Endothelial cell of umbilical vein (primary cell): ENCODE results near the gene CMBL. TPM values are rescaled to one million over a fixed set of nuclear protein-coding genes. Genes with fewer than 3 reads are reported as not detected.

Source experiments
- BruUV-seq: library from RNA; stranded (reverse); fragments of 400-500 nt; replicated peaks from 2 replicates; lab custom pipeline; 2021; lab: Mats Ljungman, UMichigan
- CTCF ChIA-PET: fragments of 300-600, 350-600 bp; sonication (Branson Sonifier 250); formaldehyde crosslinking; loops from one replicate; lab custom pipeline; 2021; ENCODE audit warnings: antibody characterized with exemption, inconsistent platforms; lab: Charles Lee
- POLR2A ChIA-PET: fragments of 300-600, 350-600 bp; sonication (Branson Sonifier 250); formaldehyde crosslinking; loops from one replicate; lab custom pipeline; 2021; ENCODE audit warnings: antibody characterized with exemption, inconsistent platforms; lab: Charles Lee
- DNase-seq: peaks from one replicate; pipeline ENCODE4 v3.0.0-alpha.2; 2011; ENCODE audit warnings: low read depth, low spot score
- FAIRE-seq: peaks from 2 replicates; lab custom pipeline; 2011; peaks lifted over from hg19 to GRCh38; lab: Jason Lieb, UNC
- H2AFZ ChIP-seq: 2 replicates; pipeline ENCODE4 v1.6.0; 2012; ENCODE audit warnings: low read depth, low read length, control low read depth, inconsistent platforms
- H3K27ac ChIP-seq: 2 replicates; pipeline ENCODE4 v1.5.1; 2011; ENCODE audit warnings: low read depth, mild to moderate bottlenecking, control low read depth, low read length, moderate library complexity; ENCODE audit not compliant: insufficient read depth
- H3K27me3 ChIP-seq, 2 experiments: 2 replicates each; pipeline versions ENCODE4 v1.6.0 to v1.6.1; 2011; ENCODE audit warnings: low read length in 2 of 2, mixed read lengths in 1 of 2; ENCODE audit not compliant: control insufficient read depth in 2 of 2, insufficient read depth in 2 of 2
- H3K36me3 ChIP-seq, 2 experiments: 2 replicates in 1 of 2; 3 replicates in 1 of 2; pipeline ENCODE4 v1.5.1; 2011; ENCODE audit warnings: low read length in 2 of 2, mild to moderate bottlenecking in 1 of 2, moderate library complexity in 1 of 2; ENCODE audit not compliant: control insufficient read depth in 2 of 2, insufficient read depth in 2 of 2; ENCODE audit errors: extremely low read depth in 1 of 2
- H3K4me1 ChIP-seq: 3 replicates; pipeline ENCODE4 v1.5.1; 2011; ENCODE audit warnings: mild to moderate bottlenecking, low read length; ENCODE audit not compliant: control insufficient read depth, insufficient read depth; ENCODE audit errors: extremely low read depth
- H3K4me2 ChIP-seq: 2 replicates; pipeline ENCODE4 v1.6.1; 2011; ENCODE audit warnings: low read length, control low read depth, mixed read lengths; ENCODE audit not compliant: insufficient read depth
- H3K4me3 ChIP-seq, 3 experiments: fragments of 200-600 bp in 1 of 3; sonication (generic), shearing (Covaris generic) in 1 of 3; replicated peaks in 1 of 3; 2 replicates each; pipeline ENCODE4 v1.5.1; 2011 to 2016; ENCODE audit warnings: control low read depth in 3 of 3, low read length in 3 of 3, mild to moderate bottlenecking in 2 of 3, inconsistent platforms in 1 of 3, low read depth in 1 of 3, moderate library complexity in 1 of 3; ENCODE audit not compliant: insufficient read depth in 1 of 3
- H3K79me2 ChIP-seq: 2 replicates; pipeline ENCODE4 v1.6.0; 2012; ENCODE audit warnings: low read length, inconsistent platforms; ENCODE audit not compliant: control insufficient read depth, insufficient read depth
- H3K9ac ChIP-seq: replicated peaks from 2 replicates; pipeline ENCODE3; 2011; ENCODE audit warnings: low read length, control low read depth; ENCODE audit not compliant: insufficient read depth; ENCODE audit errors: extremely low read depth
- H3K9me1 ChIP-seq: replicated peaks from 3 replicates; pipeline ENCODE4 v1.6.0; 2011; ENCODE audit warnings: mild to moderate bottlenecking, low read length; ENCODE audit not compliant: control insufficient read depth, insufficient read depth; ENCODE audit errors: extremely low read depth
- H3K9me3 ChIP-seq: replicated peaks from 2 replicates; pipeline ENCODE4 v1.5.1; 2012; ENCODE audit warnings: low read length, inconsistent platforms; ENCODE audit not compliant: control insufficient read depth, insufficient read depth
- H4K20me1 ChIP-seq: replicated peaks from 2 replicates; pipeline ENCODE3; 2011; ENCODE audit warnings: mild to moderate bottlenecking, low read length; ENCODE audit not compliant: control insufficient read depth, insufficient read depth; ENCODE audit errors: extremely low read depth
- CTCF ChIP-seq, 2 donors: IDR thresholded peaks; 1 replicate in 1 of 2; 2 replicates in 1 of 2; pipeline ENCODE4 v1.5.1; 2011; ENCODE audit warnings: low read length in 2 of 2, mild to moderate bottlenecking in 2 of 2, moderate library complexity in 2 of 2, control low read depth in 1 of 2, inconsistent platforms in 1 of 2, low read depth in 1 of 2; ENCODE audit not compliant: insufficient read depth in 1 of 2; ENCODE audit errors: extremely low read depth in 1 of 2
- EZH2 ChIP-seq: IDR thresholded peaks from 2 replicates; pipeline ENCODE4 v1.6.1; 2012; ENCODE audit warnings: borderline replicate concordance, low read depth, mild to moderate bottlenecking, moderate library complexity, low read length, inconsistent platforms; ENCODE audit not compliant: severe bottlenecking
- FOS ChIP-seq: IDR thresholded peaks from 2 replicates; pipeline ENCODE4 v1.6.1; 2011; ENCODE audit warnings: mild to moderate bottlenecking, low read length, moderate library complexity, borderline replicate concordance; ENCODE audit not compliant: insufficient read depth
- GATA2 ChIP-seq: IDR thresholded peaks from 2 replicates; pipeline ENCODE4 v1.7.0; 2011; ENCODE audit warnings: low read depth, mild to moderate bottlenecking, moderate library complexity, mixed read lengths, low read length; ENCODE audit not compliant: insufficient read length, insufficient read depth
- JUN ChIP-seq: IDR thresholded peaks from 2 replicates; pipeline ENCODE4 v1.6.1; 2011; ENCODE audit warnings: borderline replicate concordance, low read depth; ENCODE audit not compliant: insufficient read length, insufficient read depth
- MAX ChIP-seq: IDR thresholded peaks from 2 replicates; pipeline ENCODE4 v1.6.1; 2011; ENCODE audit not compliant: insufficient read depth, insufficient read length
- MYC ChIP-seq: IDR thresholded peaks from one replicate; pipeline ENCODE4 v1.6.1; 2011; ENCODE audit warnings: mild to moderate bottlenecking, low read depth, low read length
- POLR2A ChIP-seq: IDR thresholded peaks from 2 replicates; pipeline ENCODE4 v1.6.1; 2012; ENCODE audit warnings: low read depth, mild to moderate bottlenecking, control low read depth, low read length
- POLR2AphosphoS5 ChIP-seq: IDR thresholded peaks from 2 replicates; pipeline ENCODE4 v1.6.1; 2012; ENCODE audit warnings: low read depth, mild to moderate bottlenecking, control low read depth, low read length, moderate library complexity; ENCODE audit not compliant: insufficient read depth
- dilution Hi-C: fragments of 300-500 bp; cut with MboI; formaldehyde crosslinking; loops from one replicate; pipeline ENCODE4 v1.15.0; 2019; ENCODE audit warnings: low sequenced_read_pairs; ENCODE audit not compliant: extremely low pct_ligation_motif_present
- intact Hi-C: fragments of 100-400 bp; cut with micrococcal nuclease; formaldehyde crosslinking; loops from one replicate; pipeline ENCODE4 v1.10.0; 2022
- polyA plus RNA-seq, 4 experiments: library from polyadenylated mRNA; depleted of rRNA in 3 of 4; stranded (reverse) in 3 of 4; unstranded in 1 of 4; fragments of >200 nt; gene quantifications; 2 replicates each; pipeline versions ENCODE4 v1.2.1 to v1.2.3, GENCODE V29; 2011 to 2012; ENCODE audit warnings: missing spikeins in 1 of 4
- total RNA-seq: library from RNA; stranded (reverse); gene quantifications from 2 replicates; pipeline ENCODE4 v1.2.3, GENCODE V29; 2021

The CMBL gene
- total and polyA plus RNA-seq, 2 donors (not counting 3 experiments of a cell fraction or from before 2014, with no cell fraction given): 15.9 to 19.8 TPM

- H3K27ac ChIP-seq: no peak overlapping the region
- no peak overlapping the region for H2AFZ ChIP-seq
- no peaks in the 10 kb centered on the region for H3K9me3 ChIP-seq
- TF ChIP-seq FOS (no peak), MYC (no peak), GATA2 (no peak), POLR2A (no peak), JUN (no peak)
- H3K27me3 ChIP-seq: peaks cover 0 to 4% of the 10 kb centered on the region in 2 experiments
- H3K4me2 ChIP-seq: no peak overlapping the region
- no peaks in the 10 kb centered on the region for H3K9me1 ChIP-seq
- H3K79me2 ChIP-seq: no peaks in the 10 kb centered on the region
- BruUV-seq: no TSS peak
- H3K36me3 ChIP-seq: no peaks in the 10 kb centered on the region
- FAIRE-seq: no peak
- no peak overlapping the region for H3K9ac ChIP-seq
- CTCF ChIA-PET: no interaction called here
- no peak for DNase-seq
- intact Hi-C loops (no loop called here), dilution Hi-C loops (no loop called here)
- POLR2A ChIA-PET: no interaction called here
- no peaks in the 10 kb centered on the region for H4K20me1 ChIP-seq
- H3K4me3 ChIP-seq: no peak overlapping the region
- H3K4me1 ChIP-seq: no peaks in the 10 kb centered on the region
These were observed 14.2 kb upstream of the CMBL start for GRCh38 chr5:10321882-10322281.

- Histone ChIP-seq H3K4me2 (no peak overlapping the region), H3K36me3 (no peaks in the 10 kb centered on the region), H3K4me3 (no peak overlapping the region), H3K27ac (no peak overlapping the region), H4K20me1 (no peaks in the 10 kb centered on the region), H3K79me2 (no peaks in the 10 kb centered on the region), H3K9me1 (no peaks in the 10 kb centered on the region), H3K9ac (no peak overlapping the region), H2AFZ (no peak overlapping the region), H3K9me3 (no peaks in the 10 kb centered on the region), H3K27me3 (peaks cover 0 to 4% of the 10 kb centered on the region in 2 experiments), H3K4me1 (no peaks in the 10 kb centered on the region)
- intact Hi-C loops (no loop called here), dilution Hi-C loops (no loop called here)
- DNase-seq (no peak), FAIRE-seq (no peak)
- BruUV-seq: no TSS peak
- TF ChIP-seq POLR2A (no peak), EZH2 (no peak), GATA2 (no peak), CTCF (IDR thresholded peaks at IDR 0.05; ENCODE audit: extremely low read depth in 1 of 2, insufficient read depth in 1 of 2, low read depth in 1 of 2, low read length in 2 of 2) (no peak), FOS (no peak), POLR2AphosphoS5 (no peak), MAX (no peak), JUN (no peak), MYC (no peak)
- CTCF ChIA-PET: no interaction called here
- POLR2A ChIA-PET: no interaction called here
These were observed 13.1 kb upstream of the CMBL start for GRCh38 chr5:10320793-10321192.
